Prostate gland (tissue), 2 donors: ENCODE measurements around the gene RNF146. TPM values are rescaled to one million over a fixed set of nuclear protein-coding genes. Genes with fewer than 3 reads are reported as not detected.

Experiments used
- DNase-seq: peaks from one replicate; pipeline ENCODE4 v3.0.0-alpha.2; 2019; ENCODE audit warnings: low spot score
- H3K27ac ChIP-seq, 2 donors: fragments of 200-600 bp; sonication (generic); 2 replicates each; pipeline ENCODE4 v1.5.1; 2017 to 2019
- H3K27me3 ChIP-seq: fragments of 200-600 bp; sonication (generic); replicated peaks from 2 replicates; pipeline ENCODE4 v1.5.1; 2019; ENCODE audit not compliant: insufficient read depth
- H3K36me3 ChIP-seq, 2 donors: fragments of 200-600 bp; sonication (generic); 1 replicate in 1 of 2; 2 replicates in 1 of 2; pipeline versions ENCODE4 v1.5.1 to v1.8.1; 2017 to 2019
- H3K4me1 ChIP-seq: fragments of 200-600 bp; sonication (generic); replicated peaks from 2 replicates; pipeline ENCODE4 v1.5.1; 2019
- H3K4me3 ChIP-seq, 2 donors: fragments of 200-600 bp; sonication (generic); 2 replicates each; pipeline ENCODE4 v1.5.1; 2017 to 2019
- H3K9me3 ChIP-seq: fragments of 200-600 bp; sonication (generic); 2 replicates; pipeline ENCODE4 v1.5.1; 2017
- POLR2A ChIP-seq: fragments of 450-650 bp; IDR thresholded peaks from one replicate; pipeline ENCODE4 v1.6.1; 2016; ENCODE audit warnings: antibody characterized with exemption, mild to moderate bottlenecking
- POLR2AphosphoS5 ChIP-seq: sonication (generic); formaldehyde crosslinking; IDR thresholded peaks from one replicate; pipeline ENCODE4 v1.6.1; 2017; ENCODE audit warnings: antibody characterized with exemption
- WGBS: methylation state at CpG from one replicate; pipeline ENCODE4 v1.1.5; 2018; 5-methylcytosine and 5-hydroxymethylcytosine counted together
- intact Hi-C: fragments of 100-400 bp; cut with DNase I; formaldehyde crosslinking; loops from one replicate; pipeline ENCODE4 v1.14.2; 2022
- total RNA-seq, 2 donors: library from RNA; depleted of rRNA; stranded (reverse); fragments of >200 nt; gene quantifications; one replicate each; pipeline ENCODE4 v1.1.0, GENCODE V29; 2016
- TF ChIP-seq, protein P1 (sequence below), 4 experiments: fragments of 200-600 bp in 2 of 4; fragments of 450-650 bp in 2 of 4; sonication (generic) in 2 of 4; IDR thresholded peaks; 1 replicate in 3 of 4; 2 replicates in 1 of 4; pipeline ENCODE4 v1.5.1; 2016 to 2019; ENCODE audit warnings: antibody characterized with exemption in 4 of 4, mild to moderate bottlenecking in 2 of 4, moderate library complexity in 2 of 4

RNF146 gene
- total RNA-seq, 2 donors from 2014 or later: 30.5 to 55.8 TPM

DNA sequence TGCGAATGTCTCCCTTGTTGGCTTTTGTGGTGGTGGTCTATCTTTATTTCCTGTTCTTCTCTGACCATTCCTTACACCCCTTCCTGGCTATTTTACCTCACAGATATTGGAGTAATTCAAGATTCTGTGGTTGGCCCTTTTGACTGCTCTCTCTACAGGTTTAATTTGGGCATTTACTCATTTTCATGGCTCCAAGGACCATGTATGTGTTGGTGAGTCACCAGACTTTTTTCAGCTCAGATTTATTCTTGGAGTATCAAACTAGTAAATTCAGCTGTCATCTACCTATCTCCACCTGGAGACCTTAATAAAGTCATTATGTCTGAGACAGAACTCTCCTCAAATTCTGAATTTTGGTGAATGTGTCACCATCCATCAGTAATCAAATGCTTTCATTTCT, 15.5 kb downstream of the RNF146 start:
- Histone ChIP-seq H3K4me3 (no peak overlapping the region), H3K36me3 (peaks cover 0 to 4% of the 10 kb centered on the region in 2 donors), H3K27ac (no peak overlapping the region), H3K4me1 (no peaks in the 10 kb centered on the region), H3K27me3 (no peaks in the 10 kb centered on the region), H3K9me3 (no peaks in the 10 kb centered on the region)
- no peak for DNase-seq
- WGBS: 100% methylated on average over 1 of the region's 1 CpG
- TF ChIP-seq, protein P1, sequence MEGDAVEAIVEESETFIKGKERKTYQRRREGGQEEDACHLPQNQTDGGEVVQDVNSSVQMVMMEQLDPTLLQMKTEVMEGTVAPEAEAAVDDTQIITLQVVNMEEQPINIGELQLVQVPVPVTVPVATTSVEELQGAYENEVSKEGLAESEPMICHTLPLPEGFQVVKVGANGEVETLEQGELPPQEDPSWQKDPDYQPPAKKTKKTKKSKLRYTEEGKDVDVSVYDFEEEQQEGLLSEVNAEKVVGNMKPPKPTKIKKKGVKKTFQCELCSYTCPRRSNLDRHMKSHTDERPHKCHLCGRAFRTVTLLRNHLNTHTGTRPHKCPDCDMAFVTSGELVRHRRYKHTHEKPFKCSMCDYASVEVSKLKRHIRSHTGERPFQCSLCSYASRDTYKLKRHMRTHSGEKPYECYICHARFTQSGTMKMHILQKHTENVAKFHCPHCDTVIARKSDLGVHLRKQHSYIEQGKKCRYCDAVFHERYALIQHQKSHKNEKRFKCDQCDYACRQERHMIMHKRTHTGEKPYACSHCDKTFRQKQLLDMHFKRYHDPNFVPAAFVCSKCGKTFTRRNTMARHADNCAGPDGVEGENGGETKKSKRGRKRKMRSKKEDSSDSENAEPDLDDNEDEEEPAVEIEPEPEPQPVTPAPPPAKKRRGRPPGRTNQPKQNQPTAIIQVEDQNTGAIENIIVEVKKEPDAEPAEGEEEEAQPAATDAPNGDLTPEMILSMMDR (IDR thresholded peaks at IDR 0.05): no peak
- TF ChIP-seq POLR2A (no peak), POLR2AphosphoS5 (no peak)
- intact Hi-C loops: no loop called here

GRCh38 chr6:127288705-127289104, 22.0 kb downstream of the RNF146 start:
- no peaks in the 10 kb centered on the region for H3K4me1 ChIP-seq
- TF ChIP-seq POLR2AphosphoS5 (no peak), POLR2A (no peak)
- TF ChIP-seq, protein P1 (IDR thresholded peaks at IDR 0.05): no peak
- peaks cover 0 to 4% of the 10 kb centered on the region in 2 donors for H3K36me3 ChIP-seq
- intact Hi-C loops: no loop called here
- no peak overlapping the region for H3K27ac ChIP-seq
- H3K4me3 ChIP-seq: no peak overlapping the region
- H3K9me3 ChIP-seq: no peaks in the 10 kb centered on the region
- DNase-seq: no peak
- H3K27me3 ChIP-seq: no peaks in the 10 kb centered on the region

GRCh38 chr6:127289934-127290333, 23.3 kb downstream of the RNF146 start:
- H3K27ac ChIP-seq: no peak overlapping the region
- TF ChIP-seq, protein P1 (IDR thresholded peaks at IDR 0.05): no peak
- no peak for TF ChIP-seq POLR2AphosphoS5
- no peak for TF ChIP-seq POLR2A
- no peak for DNase-seq
- H3K4me1 ChIP-seq: no peaks in the 10 kb centered on the region
- no peak overlapping the region for H3K4me3 ChIP-seq
- no peaks in the 10 kb centered on the region for H3K9me3 ChIP-seq
- 46% methylated on average over 5 of the region's 5 CpGs for WGBS
- intact Hi-C loops: no loop called here
- no peaks in the 10 kb centered on the region for H3K27me3 ChIP-seq
- H3K36me3 ChIP-seq: peaks cover 0 to 4% of the 10 kb centered on the region in 2 donors

GRCh38 chr6:127290391-127291265, 24.0 kb downstream of the RNF146 start:
- Histone ChIP-seq H3K4me3 (no peak overlapping the region), H3K4me1 (no peaks in the 10 kb centered on the region), H3K36me3 (peaks cover 0 to 4% of the 10 kb centered on the region in 2 donors), H3K9me3 (no peaks in the 10 kb centered on the region), H3K27me3 (no peaks in the 10 kb centered on the region), H3K27ac (no peak overlapping the region)
- no peak for DNase-seq
- WGBS: 57% methylated on average over 4 of the region's 4 CpGs
- intact Hi-C loops: no loop called here
- TF ChIP-seq, protein P1 (IDR thresholded peaks at IDR 0.05): no peak
- TF ChIP-seq POLR2A (no peak), POLR2AphosphoS5 (no peak)

- no peak overlapping the region for H3K27ac ChIP-seq
- intact Hi-C loops: no loop called here
These were observed 24.8 kb downstream of the RNF146 start for GRCh38 chr6:127291495-127291894.

More at GRCh38 chr6:127291495-127291894, 24.8 kb downstream of the RNF146 start:
- Histone ChIP-seq H3K9me3 (no peaks in the 10 kb centered on the region), H3K36me3 (peaks cover 0 to 2% of the 10 kb centered on the region in 2 donors), H3K4me1 (no peaks in the 10 kb centered on the region), H3K4me3 (no peak overlapping the region), H3K27me3 (no peaks in the 10 kb centered on the region)
- WGBS: 46% methylated on average over 5 of the region's 5 CpGs
- TF ChIP-seq, protein P1 (IDR thresholded peaks at IDR 0.05): no peak
- no peak for TF ChIP-seq POLR2A
- no peak for TF ChIP-seq POLR2AphosphoS5
- DNase-seq: no peak
